ENCODE results near the gene RUBCN. TPM values are rescaled to one million over a fixed set of nuclear protein-coding genes. Genes with fewer than 3 reads are reported as not detected.
"Not testable (repeated sequence)": the region's sequence is repeated elsewhere in the genome, so short reads cannot be mapped to it uniquely, and the experiment has no call there.

RUBCN gene
- total and polyA plus RNA-seq, 4 donors, result 25.6 to 58.2 (median 37.6) TPM

DNA sequence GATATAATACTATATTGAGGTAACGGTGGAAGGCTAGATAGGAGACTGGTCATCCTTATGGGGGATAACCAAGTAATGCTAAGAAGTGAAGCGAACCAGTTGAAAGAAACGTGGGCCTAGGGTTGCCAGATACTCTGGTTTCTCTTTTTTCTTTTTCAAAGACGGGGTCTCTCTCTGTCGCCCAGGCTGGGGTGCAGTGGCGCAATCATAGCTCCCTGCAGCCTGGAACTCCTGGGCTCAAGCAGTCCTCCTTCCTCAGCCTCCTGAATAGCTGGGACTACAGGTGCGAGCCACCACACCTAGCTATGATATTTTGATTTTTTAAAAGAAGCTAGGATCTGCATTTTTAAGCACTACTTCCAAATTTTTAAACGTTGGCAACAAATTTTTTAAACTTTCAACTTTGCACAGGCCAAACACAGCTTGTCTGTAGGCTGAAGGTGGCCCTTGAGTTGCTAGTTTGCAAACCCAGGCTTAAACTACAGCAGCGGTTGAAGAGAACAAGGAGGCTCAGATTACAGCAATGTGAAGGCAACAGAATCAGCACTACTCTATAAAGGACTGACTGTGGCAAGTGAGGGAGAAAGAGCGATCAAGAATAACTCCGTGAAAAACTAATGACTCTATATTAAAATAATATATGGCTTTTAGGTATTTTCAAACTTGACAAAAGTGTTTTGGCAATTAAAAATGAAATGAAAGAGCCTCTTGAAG is 1.2 kb upstream of the RUBCN start:
- H3K27me3 ChIP-seq (ENCODE audit: control insufficient read depth, insufficient read depth, low read length), result no peaks in the 10 kb centered on the region
- no peaks in the 10 kb centered on the region for H3K9me3 ChIP-seq (ENCODE audit: control insufficient read depth, insufficient read depth, low read length)
- H3K36me3 ChIP-seq (ENCODE audit: control insufficient read depth, insufficient read depth, low read length), result no peaks in the 10 kb centered on the region
- 55% methylated on average over 6 of the region's 11 CpGs for WGBS (ENCODE audit: insufficient coverage)
- peak overlapping the region; percentile 81 for H3K4me3 ChIP-seq (ENCODE audit: low read depth, low read length)
- peaks cover 20% of the 10 kb centered on the region for H3K4me1 ChIP-seq (ENCODE audit: control insufficient read depth, insufficient read depth, low read length)
- DNase-seq (ENCODE audit: low read depth in 4 of 6, low spot score in 6 of 6), result no peak
- H3K27ac ChIP-seq (ENCODE audit: low read depth, low read length), result no peak overlapping the region

DNA sequence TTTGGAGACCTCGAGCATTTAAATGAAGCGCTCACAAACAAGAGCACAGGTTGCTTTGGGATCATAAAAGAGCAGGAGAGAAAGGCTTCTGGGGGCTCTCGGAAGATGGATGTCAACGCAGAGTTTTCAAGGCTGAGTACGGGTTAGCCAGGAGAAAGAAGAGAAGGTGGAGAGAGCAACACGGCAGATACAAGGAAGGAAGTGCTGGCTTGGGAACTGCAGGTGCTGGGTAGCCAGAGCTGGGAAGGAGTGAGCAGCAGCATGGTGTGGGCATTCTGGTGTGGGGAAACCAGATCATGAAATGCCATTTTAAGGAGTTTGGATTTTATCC is 580 bp upstream of the RUBCN start:
- peak overlapping the region; percentile 88 for H3K27ac ChIP-seq (ENCODE audit: low read depth, low read length)
- H3K27me3 ChIP-seq (ENCODE audit: control insufficient read depth, insufficient read depth, low read length), result no peaks in the 10 kb centered on the region
- H3K4me1 ChIP-seq (ENCODE audit: control insufficient read depth, insufficient read depth, low read length), result peaks cover 20% of the 10 kb centered on the region
- WGBS (ENCODE audit: insufficient coverage), result 0% methylated on average over 6 of the region's 6 CpGs
- peak overlapping the region; percentile 81 for H3K4me3 ChIP-seq (ENCODE audit: low read depth, low read length)
- no peak for DNase-seq (ENCODE audit: low read depth in 4 of 6, low spot score in 6 of 6)
- H3K36me3 ChIP-seq (ENCODE audit: control insufficient read depth, insufficient read depth, low read length), result no peaks in the 10 kb centered on the region
- no peaks in the 10 kb centered on the region for H3K9me3 ChIP-seq (ENCODE audit: control insufficient read depth, insufficient read depth, low read length)

GRCh38 chr3:197736010-197736490 is 654 bp downstream of the RUBCN start:
- Histone ChIP-seq H3K4me3 (ENCODE audit: low read depth, low read length) (peak overlapping the region; percentile 81), H3K27me3 (ENCODE audit: control insufficient read depth, insufficient read depth, low read length) (no peaks in the 10 kb centered on the region), H3K36me3 (ENCODE audit: control insufficient read depth, insufficient read depth, low read length) (no peaks in the 10 kb centered on the region), H3K27ac (ENCODE audit: low read depth, low read length) (no peak overlapping the region), H3K4me1 (ENCODE audit: control insufficient read depth, insufficient read depth, low read length) (peaks cover 20% of the 10 kb centered on the region), H3K9me3 (ENCODE audit: control insufficient read depth, insufficient read depth, low read length) (no peaks in the 10 kb centered on the region)
- peak in 2 of 6 donors; percentile 18 to 23 for DNase-seq (ENCODE audit: low read depth in 4 of 6, low spot score in 6 of 6)
- WGBS (ENCODE audit: insufficient coverage), result 1% methylated on average over 16 of the region's 17 CpGs

DNA sequence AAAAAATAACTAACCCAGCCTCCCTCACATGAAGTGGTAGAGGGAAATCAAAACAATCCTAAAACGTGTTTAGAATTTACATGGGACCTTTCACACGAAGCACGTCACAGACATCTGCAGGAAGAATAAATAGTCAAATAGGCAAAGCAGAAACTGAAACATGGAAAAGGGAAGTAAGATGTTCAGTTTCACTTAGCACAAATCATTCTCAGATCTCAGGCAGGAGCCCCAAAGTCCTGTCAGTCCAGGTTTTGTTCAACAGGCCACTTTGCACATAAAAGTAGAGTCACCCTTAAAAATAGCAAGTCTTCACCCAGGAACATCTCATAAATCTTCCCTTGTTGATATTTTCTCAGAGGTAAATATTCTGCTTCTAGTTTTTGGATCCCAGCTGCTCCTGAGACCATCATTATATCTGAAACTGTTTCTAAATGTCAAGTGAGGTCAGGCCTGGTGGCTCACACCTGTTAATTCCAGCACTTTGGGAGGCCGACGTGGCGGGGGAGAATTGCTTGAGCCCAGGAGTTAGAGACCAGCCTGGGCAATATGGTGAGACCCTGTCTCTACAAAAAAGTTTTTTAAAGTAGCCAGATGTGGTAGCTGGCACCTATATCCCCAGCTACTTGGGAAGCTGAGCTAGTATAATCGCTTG is 1.9 kb downstream of the RUBCN start:
- Histone ChIP-seq H3K36me3 (ENCODE audit: control insufficient read depth, insufficient read depth, low read length) (no peaks in the 10 kb centered on the region), H3K27me3 (ENCODE audit: control insufficient read depth, insufficient read depth, low read length) (no peaks in the 10 kb centered on the region), H3K9me3 (ENCODE audit: control insufficient read depth, insufficient read depth, low read length) (no peaks in the 10 kb centered on the region), H3K4me3 (ENCODE audit: low read depth, low read length) (no peak overlapping the region), H3K4me1 (ENCODE audit: control insufficient read depth, insufficient read depth, low read length) (peaks cover 20% of the 10 kb centered on the region), H3K27ac (ENCODE audit: low read depth, low read length) (no peak overlapping the region)
- no peak for DNase-seq (ENCODE audit: low read depth in 4 of 6, low spot score in 6 of 6)
- WGBS (ENCODE audit: insufficient coverage), result 98% methylated on average over 5 of the region's 7 CpGs

DNA sequence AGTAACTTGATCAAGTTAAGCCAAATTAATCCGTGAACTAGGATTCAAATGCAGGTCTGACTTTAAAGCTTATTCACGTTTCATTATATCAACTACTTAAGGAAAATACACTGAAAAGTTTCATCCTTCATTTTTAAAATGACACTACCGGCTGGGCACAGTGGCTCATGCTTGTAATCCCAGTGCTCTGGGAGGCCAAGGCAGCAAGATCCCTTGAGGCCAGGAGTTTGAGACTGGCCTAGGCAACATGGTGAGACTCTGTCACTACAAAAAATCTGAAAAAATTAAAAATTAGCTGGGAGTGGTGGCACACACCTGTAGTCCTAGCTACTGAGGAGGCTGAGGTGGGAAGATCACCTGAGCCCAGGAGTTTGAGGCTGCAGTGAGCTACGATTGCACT is 3.7 kb downstream of the RUBCN start:
- no peak for DNase-seq (ENCODE audit: low read depth in 4 of 6, low spot score in 6 of 6)
- no peak overlapping the region for H3K4me3 ChIP-seq (ENCODE audit: low read depth, low read length)
- peaks cover 20% of the 10 kb centered on the region for H3K4me1 ChIP-seq (ENCODE audit: control insufficient read depth, insufficient read depth, low read length)
- 94% methylated on average over 3 of the region's 4 CpGs for WGBS (ENCODE audit: insufficient coverage)
- peaks cover 2% of the 10 kb centered on the region for H3K36me3 ChIP-seq (ENCODE audit: control insufficient read depth, insufficient read depth, low read length)
- no peak overlapping the region for H3K27ac ChIP-seq (ENCODE audit: low read depth, low read length)
- H3K9me3 ChIP-seq (ENCODE audit: control insufficient read depth, insufficient read depth, low read length), result no peaks in the 10 kb centered on the region
- H3K27me3 ChIP-seq (ENCODE audit: control insufficient read depth, insufficient read depth, low read length), result no peaks in the 10 kb centered on the region

GRCh38 chr3:197731483-197731882 is 5.2 kb downstream of the RUBCN start:
- WGBS (ENCODE audit: insufficient coverage), result no CpG with 5 or more reads among the region's 27 CpGs
- DNase-seq (ENCODE audit: low read depth in 4 of 6, low spot score in 6 of 6), result not testable (repeated sequence)

GRCh38 chr3:197730770-197731169 is 5.9 kb downstream of the RUBCN start:
- H3K27ac ChIP-seq (ENCODE audit: low read depth, low read length); H3K36me3 ChIP-seq (ENCODE audit: control insufficient read depth, insufficient read depth, low read length); H3K9me3 ChIP-seq (ENCODE audit: control insufficient read depth, insufficient read depth, low read length); H3K27me3 ChIP-seq (ENCODE audit: control insufficient read depth, insufficient read depth, low read length); H3K4me1 ChIP-seq (ENCODE audit: control insufficient read depth, insufficient read depth, low read length); H3K4me3 ChIP-seq (ENCODE audit: low read depth, low read length); DNase-seq (ENCODE audit: low read depth in 4 of 6, low spot score in 6 of 6): not testable (repeated sequence)
- WGBS (ENCODE audit: insufficient coverage), result no CpG with 5 or more reads among the region's 5 CpGs

More at GRCh38 chr3:197731483-197731882, 5.2 kb downstream of the RUBCN start:
- peaks cover 13% of the 10 kb centered on the region for H3K4me1 ChIP-seq (ENCODE audit: control insufficient read depth, insufficient read depth, low read length)
- H3K9me3 ChIP-seq (ENCODE audit: control insufficient read depth, insufficient read depth, low read length); H3K27ac ChIP-seq (ENCODE audit: low read depth, low read length); H3K36me3 ChIP-seq (ENCODE audit: control insufficient read depth, insufficient read depth, low read length); H3K4me3 ChIP-seq (ENCODE audit: low read depth, low read length); H3K27me3 ChIP-seq (ENCODE audit: control insufficient read depth, insufficient read depth, low read length): not testable (repeated sequence)

- Histone ChIP-seq H3K4me1 (ENCODE audit: control insufficient read depth, insufficient read depth, low read length) (peaks cover 3% of the 10 kb centered on the region), H3K36me3 (ENCODE audit: control insufficient read depth, insufficient read depth, low read length) (peaks cover 2% of the 10 kb centered on the region), H3K9me3 (ENCODE audit: control insufficient read depth, insufficient read depth, low read length) (no peaks in the 10 kb centered on the region), H3K4me3 (ENCODE audit: low read depth, low read length) (no peak overlapping the region), H3K27ac (ENCODE audit: low read depth, low read length) (no peak overlapping the region), H3K27me3 (ENCODE audit: control insufficient read depth, insufficient read depth, low read length) (no peaks in the 10 kb centered on the region)
- DNase-seq (ENCODE audit: low read depth in 4 of 6, low spot score in 6 of 6), result peak in 1 of 6 donors; percentile 57
- 43% methylated on average over 1 of the region's 2 CpGs for WGBS (ENCODE audit: insufficient coverage)
Measured at GRCh38 chr3:197730200-197730599, 6.5 kb downstream of the RUBCN start.

- Histone ChIP-seq H3K9me3 (ENCODE audit: control insufficient read depth, insufficient read depth, low read length) (no peaks in the 10 kb centered on the region), H3K27ac (ENCODE audit: low read depth, low read length) (no peak overlapping the region), H3K4me3 (ENCODE audit: low read depth, low read length) (no peak overlapping the region), H3K27me3 (ENCODE audit: control insufficient read depth, insufficient read depth, low read length) (no peaks in the 10 kb centered on the region), H3K4me1 (ENCODE audit: control insufficient read depth, insufficient read depth, low read length) (no peaks in the 10 kb centered on the region), H3K36me3 (ENCODE audit: control insufficient read depth, insufficient read depth, low read length) (peaks cover 2% of the 10 kb centered on the region)
- no peak for DNase-seq (ENCODE audit: low read depth in 4 of 6, low spot score in 6 of 6)
- WGBS (ENCODE audit: insufficient coverage), result 95% methylated on average over 5 of the region's 8 CpGs
Measured at GRCh38 chr3:197728487-197728886, 8.2 kb downstream of the RUBCN start.

DNA sequence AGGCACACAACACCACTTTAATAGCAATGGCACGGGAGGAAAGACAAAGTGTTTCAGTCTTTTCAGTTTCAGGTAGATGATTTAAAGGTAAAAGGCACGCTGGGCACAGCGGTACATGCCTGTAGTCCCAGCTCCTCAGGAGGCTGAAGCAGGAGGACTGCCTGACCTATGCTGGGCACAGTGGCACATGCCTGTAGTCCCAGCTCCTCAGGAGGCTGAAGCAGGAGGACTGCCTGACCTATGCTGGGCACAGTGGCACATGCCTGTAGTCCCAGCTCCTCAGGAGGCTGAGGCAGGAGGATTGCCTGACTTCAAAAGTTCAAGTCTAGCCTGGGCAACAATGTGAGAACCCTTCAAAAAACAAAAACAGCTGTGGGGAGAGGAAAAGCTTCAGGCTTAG is 8.8 kb downstream of the RUBCN start:
- DNase-seq (ENCODE audit: low read depth in 4 of 6, low spot score in 6 of 6); H3K9me3 ChIP-seq (ENCODE audit: control insufficient read depth, insufficient read depth, low read length); H3K27me3 ChIP-seq (ENCODE audit: control insufficient read depth, insufficient read depth, low read length); H3K4me1 ChIP-seq (ENCODE audit: control insufficient read depth, insufficient read depth, low read length); H3K27ac ChIP-seq (ENCODE audit: low read depth, low read length); H3K4me3 ChIP-seq (ENCODE audit: low read depth, low read length); H3K36me3 ChIP-seq (ENCODE audit: control insufficient read depth, insufficient read depth, low read length): not testable (repeated sequence)
- 93% methylated on average over 2 of the region's 3 CpGs for WGBS (ENCODE audit: insufficient coverage)

All from spinal cord (tissue), 10 donors.